GM12874 (cell line): ENCODE data around the gene ST3GAL2.

Experiments used
- CTCF ChIP-seq: IDR thresholded peaks from 2 replicates; pipeline ENCODE4 v1.5.1; 2011; ENCODE audit warnings: low read depth, mild to moderate bottlenecking, control low read depth, low read length, moderate library complexity; ENCODE audit not compliant: insufficient read depth

Gene ST3GAL2

GRCh38 chr16:70421014-70421413 is 17.9 kb downstream of the ST3GAL2 start:
- TF ChIP-seq CTCF, result no peak

DNA sequence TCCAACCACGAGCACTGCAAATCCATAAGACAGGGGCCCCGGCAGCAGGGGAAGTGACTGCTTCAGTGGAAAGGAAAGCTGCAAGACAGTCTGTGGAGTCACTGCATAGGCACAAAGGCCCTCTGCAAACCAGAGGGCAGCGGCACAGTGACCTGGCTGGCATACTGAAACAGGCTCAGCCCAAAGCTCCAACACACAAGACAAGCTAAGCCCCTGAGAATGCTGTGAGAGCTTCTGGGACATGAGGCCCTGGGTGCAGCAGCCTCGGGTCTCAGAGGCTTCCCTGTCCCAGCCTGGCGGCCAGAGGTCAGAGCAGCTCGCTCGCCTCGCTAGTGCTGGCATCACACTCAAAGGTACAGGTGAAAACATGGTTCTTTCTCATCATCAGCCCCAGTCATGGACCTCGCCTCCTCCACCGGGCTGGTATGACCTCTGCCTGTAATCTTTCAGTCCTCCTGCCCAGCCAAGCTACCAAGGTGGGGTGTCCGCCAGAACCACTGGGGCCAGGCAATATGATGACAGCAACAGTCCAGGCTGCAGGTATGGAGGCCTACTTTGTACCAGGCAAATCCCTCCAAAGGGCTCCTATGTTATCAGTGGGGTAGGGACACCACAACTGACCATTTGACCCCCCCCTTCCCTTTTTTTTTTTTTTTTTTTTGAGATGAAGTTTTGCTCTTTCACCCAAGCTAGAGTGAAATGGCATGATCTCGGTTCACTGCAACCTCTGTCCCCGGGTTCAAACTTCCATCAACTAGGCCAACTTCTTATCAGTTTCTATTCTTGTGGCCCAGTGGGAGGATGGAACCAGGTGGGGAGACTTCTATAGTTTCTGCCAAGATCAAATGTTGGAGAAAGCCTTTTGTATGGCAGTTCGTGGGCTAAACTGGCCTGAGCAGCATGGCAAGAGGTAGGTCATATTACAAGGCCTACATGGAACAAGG is 19.2 kb downstream of the ST3GAL2 start:
- TF ChIP-seq CTCF, result no peak

DNA sequence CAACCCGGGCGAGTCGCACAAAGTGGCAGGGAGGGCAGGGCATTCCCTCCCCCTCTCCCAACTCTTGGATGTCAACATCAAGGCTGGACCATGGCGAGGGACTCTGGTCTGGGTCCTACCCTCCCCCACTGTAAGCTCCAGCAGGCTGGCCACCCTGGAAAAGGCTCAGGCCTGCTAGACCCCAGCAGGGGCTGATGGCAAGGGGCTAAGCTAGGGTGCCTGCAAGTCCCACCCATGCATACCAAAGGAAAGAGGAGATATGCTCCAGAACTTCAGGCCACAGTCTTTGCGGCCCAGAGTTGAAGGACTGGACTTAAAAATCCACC is 19.9 kb downstream of the ST3GAL2 start:
- no peak for TF ChIP-seq CTCF

DNA sequence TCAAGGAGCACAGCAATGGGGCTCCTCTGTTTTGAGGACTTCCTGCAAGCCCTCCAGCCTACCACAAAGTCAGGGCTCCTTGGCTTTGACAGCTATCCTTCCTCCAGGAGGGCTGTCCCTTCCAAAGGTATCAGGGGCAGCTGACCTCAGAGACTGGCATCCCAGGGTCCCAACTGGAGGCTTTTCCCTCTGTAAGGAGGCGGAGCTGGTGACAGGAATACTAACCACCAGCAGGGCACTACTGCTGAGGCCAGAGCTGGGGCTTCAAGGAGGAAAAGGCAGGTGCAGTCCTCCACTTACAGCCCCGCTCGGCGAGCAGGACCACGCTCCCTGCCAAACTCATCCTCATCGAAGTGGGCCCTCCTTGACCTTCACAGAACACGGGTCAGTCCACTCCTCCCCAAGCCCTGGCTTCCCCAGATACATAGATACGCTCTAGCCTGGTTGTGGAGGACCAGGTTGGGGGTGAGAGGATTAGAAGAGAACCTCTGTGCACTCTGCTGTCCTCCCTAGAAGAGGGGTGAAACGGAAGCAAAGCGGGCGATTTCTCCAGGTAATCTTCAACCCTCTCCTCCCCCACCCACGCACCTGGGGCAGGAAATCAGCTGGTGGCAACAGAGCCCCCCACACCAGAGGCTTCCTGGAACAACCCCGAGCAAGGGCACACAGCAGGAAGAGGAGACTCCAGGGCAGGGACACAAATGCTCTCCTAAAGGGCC is 20.5 kb downstream of the ST3GAL2 start:
- TF ChIP-seq CTCF, result no peak

GRCh38 chr16:70417661-70418060 is 21.2 kb downstream of the ST3GAL2 start:
- no peak for TF ChIP-seq CTCF

DNA sequence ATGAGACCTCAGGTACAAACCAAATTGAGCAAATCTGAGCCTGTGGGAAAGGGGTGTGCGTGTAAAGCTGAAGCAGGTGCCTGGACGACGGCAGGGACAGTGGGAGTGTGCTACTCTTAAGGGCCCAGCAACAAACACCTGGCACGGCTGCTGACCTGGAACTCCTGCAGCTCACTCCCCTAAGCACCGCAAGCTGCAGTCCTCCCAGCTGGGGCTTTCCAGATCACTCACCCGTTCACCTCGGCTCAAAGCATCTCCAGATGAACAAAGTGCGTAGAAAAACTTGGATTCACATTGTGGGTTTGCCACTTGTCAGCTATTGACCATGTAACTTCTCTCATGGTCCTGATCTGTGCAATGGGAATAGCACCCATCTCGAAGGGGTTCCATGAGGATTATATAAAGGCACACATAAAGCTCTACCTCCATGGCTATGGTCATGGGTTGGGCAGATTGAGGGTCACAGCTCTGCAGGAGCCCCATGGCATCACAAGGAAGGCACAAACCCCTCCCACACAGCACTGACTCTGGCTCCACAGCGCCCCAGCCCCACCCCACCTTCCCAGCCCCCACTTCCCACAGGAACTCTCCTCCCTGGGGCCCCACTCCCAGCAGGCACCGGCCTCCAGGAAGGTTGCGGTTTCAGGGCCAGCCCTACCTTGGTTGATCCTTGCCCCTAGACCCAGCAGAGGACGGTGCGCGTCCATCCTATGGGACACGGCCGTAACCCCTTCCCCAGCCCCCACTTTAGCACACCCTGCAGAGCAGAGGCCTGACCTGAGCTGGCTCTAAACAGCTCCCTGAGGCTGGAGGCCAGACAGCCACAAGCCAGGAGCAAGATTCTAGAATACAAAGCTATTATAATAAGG is 21.9 kb downstream of the ST3GAL2 start:
- TF ChIP-seq CTCF, result no peak

- no peak for TF ChIP-seq CTCF
Measured at GRCh38 chr16:70412385-70412784, 26.5 kb downstream of the ST3GAL2 start.
